Glomerular visceral epithelial cell (primary cell): ENCODE results near the gene RALGPS2.

Experiments
- DNase-seq: peaks from one replicate; pipeline ENCODE4 v3.0.0-alpha.2; 2016; ENCODE audit errors: extremely low spot score

Gene RALGPS2

GRCh38 chr1:178918955-178919354, 193.9 kb downstream of the RALGPS2 start:
- DNase-seq, result no peak

- no peak for DNase-seq
These were observed 194.5 kb downstream of the RALGPS2 start for GRCh38 chr1:178919581-178919980.

GRCh38 chr1:178921499-178921898, 196.5 kb downstream of the RALGPS2 start:
- DNase-seq, result no peak

- DNase-seq, result no peak
These were observed 198.5 kb downstream of the RALGPS2 start for GRCh38 chr1:178923512-178923911.

GRCh38 chr1:178926046-178926445, 201.0 kb downstream of the RALGPS2 start:
- no peak for DNase-seq

GRCh38 chr1:178927003-178927402, 202.0 kb downstream of the RALGPS2 start:
- DNase-seq, result no peak

GRCh38 chr1:178928041-178928440, 203.0 kb downstream of the RALGPS2 start:
- no peak for DNase-seq

- DNase-seq, result no peak
These were observed 203.9 kb downstream of the RALGPS2 start for GRCh38 chr1:178928976-178929375.

- no peak for DNase-seq
These were observed 207.0 kb downstream of the RALGPS2 start for GRCh38 chr1:178931858-178932551.

- no peak for DNase-seq
These were observed 207.5 kb downstream of the RALGPS2 start for GRCh38 chr1:178932552-178932906.

GRCh38 chr1:178933105-178933561, 208.1 kb downstream of the RALGPS2 start:
- DNase-seq, result no peak

GRCh38 chr1:178933709-178934490, 208.9 kb downstream of the RALGPS2 start:
- DNase-seq, result no peak

- DNase-seq, result no peak
These were observed 209.5 kb downstream of the RALGPS2 start for GRCh38 chr1:178934546-178934945.

GRCh38 chr1:178935610-178936009, 210.6 kb downstream of the RALGPS2 start:
- no peak for DNase-seq

- DNase-seq, result no peak
These were observed 212.7 kb downstream of the RALGPS2 start for GRCh38 chr1:178937695-178938094.

- DNase-seq, result no peak
These were observed 213.3 kb downstream of the RALGPS2 start for GRCh38 chr1:178938101-178938958.

GRCh38 chr1:178938959-178939317, 213.9 kb downstream of the RALGPS2 start:
- no peak for DNase-seq

- DNase-seq, result no peak
These were observed 214.5 kb downstream of the RALGPS2 start for GRCh38 chr1:178939338-178940067.

GRCh38 chr1:178940068-178940765, 215.2 kb downstream of the RALGPS2 start:
- DNase-seq, result no peak

- DNase-seq, result no peak
These were observed 216.2 kb downstream of the RALGPS2 start for GRCh38 chr1:178941261-178941689.

- DNase-seq, result no peak
These were observed 216.8 kb downstream of the RALGPS2 start for GRCh38 chr1:178941849-178942248.
